ENCODE results near the gene NEK6. TPM values are rescaled to one million over a fixed set of nuclear protein-coding genes. Genes with fewer than 3 reads are reported as not detected.

NEK6 gene
- total and polyA plus RNA-seq, 4 experiments from 2014 or later: 3.8 to 11.7 (median 8.5) TPM

- H3K9me3 ChIP-seq (ENCODE audit: control insufficient read depth in 1 of 2, low read length in 2 of 2): no peaks in the 10 kb centered on the region
- POLR2A ChIA-PET (ENCODE audit: partially characterized antibody): no interaction called here
- no peak overlapping the region for H3K27ac ChIP-seq (ENCODE audit: low read depth, low read length)
- peaks cover 37 to 76% (median 56%) of the 10 kb centered on the region in 4 donors for H3K4me1 Mint-ChIP-seq
- peak overlapping the region in 5 of 8 donors; percentile 29 to 62 (median 39) for H3K4me3 Mint-ChIP-seq
- peaks cover 63% of the 10 kb centered on the region for H3K4me1 ChIP-seq (ENCODE audit: insufficient read depth, low read length)
- H3K27me3 ChIP-seq (ENCODE audit: insufficient read depth, low read length): no peaks in the 10 kb centered on the region
- DNase-seq: no peak
- no peaks in the 10 kb centered on the region for H3K36me3 ChIP-seq (ENCODE audit: insufficient read depth, low read length)
- H3K36me3 Mint-ChIP-seq: no peaks in the 10 kb centered on the region
- H3K4me3 ChIP-seq (ENCODE audit: low read length in 2 of 2): no peak overlapping the region
- H3K9me3 Mint-ChIP-seq: no peaks in the 10 kb centered on the region
- peak overlapping the region in 5 of 7 donors; percentile 6 to 88 (median 40) for H3K27ac Mint-ChIP-seq
- intact Hi-C loops (cut with micrococcal nuclease): no loop called here
- CTCF ChIA-PET (ENCODE audit: partially characterized antibody): interaction anchor here (0.6 kb wide), 1 partner anchor 80 kb away, joined by 3 read pairs; no protein-coding TSS in a partner anchor
- H3K27me3 Mint-ChIP-seq: no peaks in the 10 kb centered on the region
Measured at GRCh38 chr9:124214116-124214515, 43.6 kb upstream of the NEK6 start.

DNA sequence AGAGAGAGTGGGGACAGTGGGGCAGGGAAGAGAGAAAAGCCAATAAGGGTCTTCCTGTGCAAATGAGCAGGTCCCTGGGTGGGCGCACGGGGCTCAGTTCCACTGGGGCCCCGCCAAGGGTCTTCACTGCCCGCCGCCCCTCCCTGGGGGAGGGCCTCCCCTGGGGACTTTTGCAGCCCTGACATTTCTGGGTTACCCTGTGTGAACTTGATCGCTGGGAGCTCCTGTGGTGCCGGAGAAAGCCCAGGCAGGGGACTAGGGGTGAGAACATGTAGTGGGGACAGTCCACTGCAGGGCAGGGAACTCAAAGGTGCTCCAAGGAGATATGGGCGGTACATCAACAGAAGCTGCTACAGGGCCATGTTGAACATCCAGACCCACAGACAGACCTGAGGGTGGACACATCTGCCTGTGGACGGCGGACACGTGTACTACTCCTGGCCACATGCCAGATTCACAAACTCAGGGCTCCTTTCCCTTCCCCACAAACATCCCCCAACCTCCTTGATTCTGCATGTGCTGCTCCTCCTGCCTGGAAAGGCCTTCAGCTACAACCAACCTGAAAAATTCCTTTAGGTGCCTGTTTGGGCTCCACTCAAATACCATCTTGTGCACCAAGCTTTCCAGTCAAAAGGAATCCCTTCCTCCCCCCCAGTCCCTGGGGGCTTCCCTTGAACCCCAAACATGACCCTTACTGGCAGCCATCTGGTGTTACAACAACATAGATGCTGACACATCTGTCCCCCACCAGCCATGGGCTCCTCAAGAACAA, 43.0 kb upstream of the NEK6 start:
- peaks cover 37 to 73% (median 55%) of the 10 kb centered on the region in 4 donors for H3K4me1 Mint-ChIP-seq
- H3K4me1 ChIP-seq (ENCODE audit: insufficient read depth, low read length): peaks cover 59% of the 10 kb centered on the region
- peak overlapping the region in 6 of 7 donors; percentile 6 to 88 (median 72) for H3K27ac Mint-ChIP-seq
- no peaks in the 10 kb centered on the region for H3K27me3 Mint-ChIP-seq
- DNase-seq: no peak
- H3K36me3 ChIP-seq (ENCODE audit: insufficient read depth, low read length): no peaks in the 10 kb centered on the region
- CTCF ChIA-PET (ENCODE audit: partially characterized antibody): interaction anchor here (0.6 to 1.4 kb wide), 3 partner anchors 11 to 80 kb away, joined by 3 read pairs; no protein-coding TSS in a partner anchor
- no peak overlapping the region for H3K27ac ChIP-seq (ENCODE audit: low read depth, low read length)
- no peaks in the 10 kb centered on the region for H3K9me3 Mint-ChIP-seq
- no peaks in the 10 kb centered on the region for H3K36me3 Mint-ChIP-seq
- H3K27me3 ChIP-seq (ENCODE audit: insufficient read depth, low read length): no peaks in the 10 kb centered on the region
- H3K4me3 ChIP-seq (ENCODE audit: low read length in 2 of 2): no peak overlapping the region
- H3K4me3 Mint-ChIP-seq: peak overlapping the region in 4 of 8 donors; percentile 25 to 57 (median 34)
- POLR2A ChIA-PET (ENCODE audit: partially characterized antibody): no interaction called here
- intact Hi-C loops (cut with micrococcal nuclease): no loop called here
- no peaks in the 10 kb centered on the region for H3K9me3 ChIP-seq (ENCODE audit: control insufficient read depth in 1 of 2, low read length in 2 of 2)

DNA sequence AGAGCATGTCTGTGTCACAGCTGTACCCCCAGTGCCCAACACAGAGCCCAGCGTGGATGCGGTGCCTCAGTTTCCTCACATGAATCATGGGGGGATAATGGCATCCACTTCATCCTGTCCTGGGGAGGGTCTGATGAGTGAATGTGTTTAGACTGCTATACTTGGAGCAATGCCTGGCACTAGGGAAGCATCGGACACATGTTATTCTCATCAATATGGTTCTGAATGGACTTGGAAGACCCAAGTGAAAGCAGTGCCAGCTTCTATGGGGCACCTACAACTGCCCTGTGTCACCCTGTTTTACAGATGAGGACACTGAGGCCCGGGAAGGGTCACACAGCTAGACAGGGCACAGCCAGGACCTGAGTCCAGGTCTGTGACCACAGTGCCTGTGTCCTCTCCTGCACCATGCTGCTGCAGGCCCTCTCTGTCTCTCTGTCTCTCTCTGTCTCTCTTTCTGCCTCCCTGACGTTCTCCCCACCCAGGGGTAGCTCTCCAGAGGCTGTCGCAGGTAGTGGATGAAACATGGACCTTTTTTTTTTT, 42.3 kb upstream of the NEK6 start:
- peaks cover 39 to 73% (median 54%) of the 10 kb centered on the region in 4 donors for H3K4me1 Mint-ChIP-seq
- ChIA-PET CTCF (ENCODE audit: partially characterized antibody) (interaction anchor here (1.4 kb wide), 2 partner anchors 12 to 14 kb away, joined by 3 read pairs; no protein-coding TSS in a partner anchor), POLR2A (ENCODE audit: partially characterized antibody) (interaction anchor here (0.6 to 1.7 kb wide), 3 partner anchors 11 to 39 kb away, joined by 3 read pairs; no protein-coding TSS in a partner anchor)
- no peaks in the 10 kb centered on the region for H3K27me3 Mint-ChIP-seq
- Histone ChIP-seq H3K4me3 (ENCODE audit: low read length in 2 of 2) (no peak overlapping the region), H3K4me1 (ENCODE audit: insufficient read depth, low read length) (peaks cover 59% of the 10 kb centered on the region), H3K36me3 (ENCODE audit: insufficient read depth, low read length) (no peaks in the 10 kb centered on the region), H3K9me3 (ENCODE audit: control insufficient read depth in 1 of 2, low read length in 2 of 2) (no peaks in the 10 kb centered on the region), H3K27me3 (ENCODE audit: insufficient read depth, low read length) (no peaks in the 10 kb centered on the region), H3K27ac (ENCODE audit: low read depth, low read length) (no peak overlapping the region)
- DNase-seq: no peak
- H3K27ac Mint-ChIP-seq: peak overlapping the region in 4 of 7 donors; percentile 40 to 88 (median 78)
- intact Hi-C loops (cut with micrococcal nuclease): no loop called here
- peak overlapping the region in 2 of 8 donors; percentile 17 to 88 for H3K4me3 Mint-ChIP-seq
- no peaks in the 10 kb centered on the region for H3K9me3 Mint-ChIP-seq
- H3K36me3 Mint-ChIP-seq: no peaks in the 10 kb centered on the region

DNA sequence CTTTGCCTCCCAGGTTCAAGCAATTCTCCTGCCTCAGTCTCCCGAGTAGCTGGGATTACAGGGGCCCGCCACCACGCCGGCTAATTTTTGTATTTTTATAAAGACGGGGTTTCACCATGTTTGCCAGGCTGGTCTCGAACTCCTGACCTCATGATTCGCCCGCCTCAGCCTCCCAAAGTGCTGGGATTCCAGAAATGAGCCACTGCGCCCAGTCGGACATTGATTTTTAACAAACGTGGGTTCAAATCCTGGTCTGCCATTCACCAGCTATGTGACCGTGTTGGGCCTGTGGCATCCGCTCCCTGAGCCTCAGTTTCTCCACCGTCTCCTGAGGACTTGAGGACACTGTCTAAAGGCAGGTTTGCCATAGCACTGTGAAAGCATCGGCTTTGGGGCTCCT, 41.8 kb upstream of the NEK6 start:
- POLR2A ChIA-PET (ENCODE audit: partially characterized antibody): interaction anchor here (0.6 to 1.7 kb wide), 4 partner anchors 11 to 39 kb away, joined by 3 to 6 read pairs (median 3); no protein-coding TSS in a partner anchor
- H3K27me3 Mint-ChIP-seq: no peaks in the 10 kb centered on the region
- H3K36me3 Mint-ChIP-seq: no peaks in the 10 kb centered on the region
- Histone ChIP-seq H3K27ac (ENCODE audit: low read depth, low read length) (no peak overlapping the region), H3K4me3 (ENCODE audit: low read length in 2 of 2) (peak overlapping the region in 1 of 2 donors; percentile 44), H3K27me3 (ENCODE audit: insufficient read depth, low read length) (no peaks in the 10 kb centered on the region), H3K9me3 (ENCODE audit: control insufficient read depth in 1 of 2, low read length in 2 of 2) (no peaks in the 10 kb centered on the region), H3K4me1 (ENCODE audit: insufficient read depth, low read length) (peaks cover 59% of the 10 kb centered on the region), H3K36me3 (ENCODE audit: insufficient read depth, low read length) (no peaks in the 10 kb centered on the region)
- H3K4me3 Mint-ChIP-seq: peak overlapping the region in 5 of 8 donors; percentile 4 to 88 (median 81)
- no peaks in the 10 kb centered on the region for H3K9me3 Mint-ChIP-seq
- H3K27ac Mint-ChIP-seq: peak overlapping the region in 3 of 7 donors; percentile 86 to 94 (median 88)
- DNase-seq: no peak
- intact Hi-C loops (cut with micrococcal nuclease): no loop called here
- CTCF ChIA-PET (ENCODE audit: partially characterized antibody): interaction anchor here (1.1 to 1.8 kb wide), 4 partner anchors 10 to 25 kb away, joined by 3 read pairs; no protein-coding TSS in a partner anchor
- peaks cover 39 to 72% (median 56%) of the 10 kb centered on the region in 4 donors for H3K4me1 Mint-ChIP-seq

GRCh38 chr9:124216474-124217176, 41.1 kb upstream of the NEK6 start:
- H3K27ac Mint-ChIP-seq: peak overlapping the region; percentile 40 to 94 (median 84)
- H3K27me3 ChIP-seq (ENCODE audit: insufficient read depth, low read length): no peaks in the 10 kb centered on the region
- no peaks in the 10 kb centered on the region for H3K36me3 Mint-ChIP-seq
- no peaks in the 10 kb centered on the region for H3K27me3 Mint-ChIP-seq
- intact Hi-C loops (cut with micrococcal nuclease): no loop called here
- no peaks in the 10 kb centered on the region for H3K9me3 ChIP-seq (ENCODE audit: control insufficient read depth in 1 of 2, low read length in 2 of 2)
- CTCF ChIA-PET (ENCODE audit: partially characterized antibody): interaction anchor here (1.1 to 1.8 kb wide), 3 partner anchors 10 to 25 kb away, joined by 3 read pairs; no protein-coding TSS in a partner anchor
- H3K36me3 ChIP-seq (ENCODE audit: insufficient read depth, low read length): no peaks in the 10 kb centered on the region
- peaks cover 59% of the 10 kb centered on the region for H3K4me1 ChIP-seq (ENCODE audit: insufficient read depth, low read length)
- peak overlapping the region in 1 of 2 donors; percentile 44 for H3K4me3 ChIP-seq (ENCODE audit: low read length in 2 of 2)
- H3K4me1 Mint-ChIP-seq: peaks cover 40 to 71% (median 60%) of the 10 kb centered on the region in 4 donors
- no peak overlapping the region for H3K27ac ChIP-seq (ENCODE audit: low read depth, low read length)
- peak in 4 of 5 donors; percentile 28 to 65 (median 36) for DNase-seq
- peak overlapping the region; percentile 42 to 88 (median 74) for H3K4me3 Mint-ChIP-seq
- H3K9me3 Mint-ChIP-seq: no peaks in the 10 kb centered on the region
- POLR2A ChIA-PET (ENCODE audit: partially characterized antibody): interaction anchor here (1.0 to 2.4 kb wide), 5 partner anchors 12 to 22 kb away, joined by 3 to 7 read pairs (median 3); no protein-coding TSS in a partner anchor

DNA sequence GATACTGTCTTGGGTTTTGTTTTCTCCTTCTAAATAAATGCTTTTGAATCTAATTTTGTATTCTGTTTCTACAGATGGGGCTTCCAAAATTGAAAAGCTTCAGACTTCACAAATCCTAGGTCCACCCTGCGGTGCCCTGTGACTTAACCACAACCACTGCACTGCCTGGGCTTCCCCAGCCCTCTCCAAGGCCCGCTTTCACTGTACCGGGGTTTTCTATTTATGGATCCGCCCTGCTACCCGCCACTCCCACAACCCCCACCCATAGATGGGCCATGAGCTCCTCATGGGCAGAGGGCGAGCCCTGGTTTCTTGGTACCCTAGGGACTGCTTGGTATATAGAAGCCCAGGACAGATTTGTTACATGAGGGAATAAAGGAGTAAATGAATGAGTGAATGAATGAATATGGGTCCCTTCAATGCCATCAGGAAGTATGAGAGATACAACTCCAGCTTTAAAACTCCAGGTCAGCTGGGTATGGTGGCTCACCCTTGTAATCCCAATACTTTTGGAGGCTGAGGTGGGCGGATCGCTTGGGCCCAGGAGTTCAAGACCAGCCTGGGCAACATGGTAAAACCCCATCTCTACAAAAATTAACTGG, 39.8 kb upstream of the NEK6 start:
- intact Hi-C loops (cut with micrococcal nuclease): no loop called here
- Mint-ChIP-seq H3K9me3 (no peaks in the 10 kb centered on the region), H3K27me3 (no peaks in the 10 kb centered on the region), H3K4me3 (peak overlapping the region in 5 of 8 donors; percentile 20 to 88 (median 58)), H3K27ac (peak overlapping the region in 5 of 7 donors; percentile 27 to 88 (median 68)), H3K36me3 (no peaks in the 10 kb centered on the region), H3K4me1 (peaks cover 44 to 73% (median 57%) of the 10 kb centered on the region in 4 donors)
- Histone ChIP-seq H3K27ac (ENCODE audit: low read depth, low read length) (no peak overlapping the region), H3K4me3 (ENCODE audit: low read length in 2 of 2) (no peak overlapping the region), H3K4me1 (ENCODE audit: insufficient read depth, low read length) (peaks cover 59% of the 10 kb centered on the region), H3K9me3 (ENCODE audit: control insufficient read depth in 1 of 2, low read length in 2 of 2) (no peaks in the 10 kb centered on the region), H3K36me3 (ENCODE audit: insufficient read depth, low read length) (no peaks in the 10 kb centered on the region), H3K27me3 (ENCODE audit: insufficient read depth, low read length) (no peaks in the 10 kb centered on the region)
- no peak for DNase-seq
- POLR2A ChIA-PET (ENCODE audit: partially characterized antibody): interaction anchor here (0.7 to 2.4 kb wide), 3 partner anchors 13 to 20 kb away, joined by 3 to 7 read pairs (median 3); no protein-coding TSS in a partner anchor
- CTCF ChIA-PET (ENCODE audit: partially characterized antibody): interaction anchor here (1.8 kb wide), 1 partner anchor 12 kb away, joined by 3 read pairs; no protein-coding TSS in a partner anchor

Measured in CD4-positive, alpha-beta memory T cell (primary cell).